PC-3 (cell line): ENCODE results near the gene UBE2H. TPM values are rescaled to one million over a fixed set of nuclear protein-coding genes. Genes with fewer than 3 reads are reported as not detected.

Experiments used
- ATAC-seq: fragments of 200-7000 bp; cut with Tn5 transposase; 2 replicates; pipeline ENCODE4 v1.9.1; 2020; ENCODE audit warnings: mild to moderate bottlenecking, moderate library complexity
- BruUV-seq: library from RNA; stranded (reverse); fragments of 400-500 nt; replicated peaks from 2 replicates; lab custom pipeline; 2021; lab: Mats Ljungman, UMichigan
- CTCF ChIA-PET: fragments of 300-600 bp; sonication (Branson Sonifier 250); formaldehyde crosslinking; loops from one replicate; lab custom pipeline; 2022; ENCODE audit warnings: antibody characterized with exemption; lab: Charles Lee
- POLR2A ChIA-PET: fragments of 300-600 bp; sonication (Branson Sonifier 250); formaldehyde crosslinking; loops from one replicate; lab custom pipeline; 2022; ENCODE audit warnings: antibody characterized with exemption; ENCODE audit not compliant: unreplicated experiment; lab: Charles Lee
- DNase-seq: peaks from one replicate; pipeline ENCODE4 v3.0.0-alpha.2; 2015
- H2AFZ ChIP-seq: fragments of 300-600 bp; sonication (generic); 2 replicates; pipeline ENCODE4 v1.6.0; 2016; ENCODE audit warnings: antibody characterized with exemption, low read length
- H3F3A ChIP-seq: fragments of 300-600 bp; sonication (generic); one replicate; pipeline ENCODE4 v1.6.0; 2017; ENCODE audit warnings: antibody characterized with exemption, low read length, control low read depth, mild to moderate bottlenecking; ENCODE audit not compliant: unreplicated experiment
- H3K27ac ChIP-seq: fragments of 300-600 bp; sonication (generic); 2 replicates; pipeline ENCODE4 v1.5.1; 2016; ENCODE audit warnings: mild to moderate bottlenecking, low read length
- H3K27me3 ChIP-seq: fragments of 300-600 bp; sonication (generic); 2 replicates; pipeline ENCODE4 v1.6.1; 2016; ENCODE audit warnings: low read length, mixed read lengths
- H3K36me3 ChIP-seq: fragments of 300-600 bp; sonication (generic); 2 replicates; pipeline ENCODE4 v1.6.1; 2016; ENCODE audit warnings: low read depth, mixed run types, low read length, mixed read lengths
- H3K4me1 ChIP-seq: fragments of 300-600 bp; sonication (generic); 2 replicates; pipeline ENCODE4 v1.5.1; 2016; ENCODE audit warnings: low read length; ENCODE audit not compliant: insufficient read depth
- H3K4me2 ChIP-seq: fragments of 300-600 bp; sonication (generic); 2 replicates; pipeline ENCODE4 v1.6.0; 2016; ENCODE audit warnings: low read length
- H3K4me3 ChIP-seq: fragments of 300-600 bp; sonication (generic); 2 replicates; pipeline ENCODE4 v1.5.1; 2016; ENCODE audit warnings: mild to moderate bottlenecking, low read length, mixed read lengths
- H3K79me2 ChIP-seq: fragments of 300-600 bp; sonication (generic); 2 replicates; pipeline ENCODE4 v1.6.1; 2017; ENCODE audit warnings: low read length, mixed read lengths
- H3K9ac ChIP-seq: fragments of 300-600 bp; sonication (generic); 2 replicates; pipeline ENCODE4 v1.6.0; 2016; ENCODE audit warnings: mild to moderate bottlenecking, low read length
- H3K9me2 ChIP-seq: fragments of 300-600 bp; sonication (generic); replicated peaks from 2 replicates; pipeline ENCODE4 v1.6.1; 2016; ENCODE audit warnings: mixed run types, low read length, mixed read lengths
- H3K9me3 ChIP-seq: fragments of 300-600 bp; sonication (generic); 2 replicates; pipeline ENCODE4 v1.6.1; 2016; ENCODE audit warnings: low read length, mixed read lengths
- H4K20me1 ChIP-seq: fragments of 300-600 bp; sonication (generic); 2 replicates; pipeline ENCODE4 v1.6.1; 2016; ENCODE audit warnings: low read length, mixed read lengths
- EZH2 ChIP-seq: fragments of 300-600 bp; sonication (generic); IDR thresholded peaks from one replicate; pipeline ENCODE4 v1.6.1; 2017; ENCODE audit warnings: antibody characterized with exemption, mild to moderate bottlenecking, low read length; ENCODE audit not compliant: unreplicated experiment
- EZH2phosphoT487 ChIP-seq: fragments of 300-600 bp; sonication (generic); IDR thresholded peaks from 2 replicates; pipeline ENCODE4 v1.6.1; 2018; ENCODE audit warnings: mild to moderate bottlenecking, antibody characterized with exemption, low read length, borderline replicate concordance
- intact Hi-C: fragments of 100-400 bp; cut with micrococcal nuclease; formaldehyde crosslinking; loops from 2 replicates; pipeline ENCODE4 v1.9.0; 2023
- total RNA-seq: library from RNA; depleted of rRNA; stranded (reverse); fragments of >200 nt; gene quantifications from 2 replicates; pipeline ENCODE4 v1.2.3, GENCODE V29; 2014
- TF ChIP-seq, protein P1 (sequence below): fragments of 300-600 bp; sonication (generic); conservative IDR thresholded peaks from 2 replicates; pipeline ENCODE4 v1.5.1; 2017; ENCODE audit warnings: antibody characterized with exemption, low read depth, mild to moderate bottlenecking, low read length

UBE2H gene
- total RNA-seq, 1 experiment from 2014 or later, result 62.5 TPM

DNA sequence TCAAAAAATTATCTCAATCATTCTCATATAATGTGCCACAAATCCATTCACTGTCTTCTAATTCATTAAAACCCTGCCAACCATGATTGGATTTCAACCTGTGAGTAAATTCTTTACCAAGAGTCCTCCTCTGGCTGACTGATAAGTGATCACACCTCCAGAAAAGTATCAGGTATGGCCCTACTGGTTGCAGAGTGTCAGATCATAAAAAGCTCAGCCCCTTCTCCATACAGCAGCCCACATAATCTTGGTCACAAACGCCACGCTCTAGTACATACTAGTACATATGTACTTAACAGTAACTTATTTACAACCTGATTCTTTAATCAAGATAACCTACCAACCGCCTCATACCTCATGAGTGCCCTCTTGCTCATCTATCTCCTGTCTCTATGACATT is 26.1 kb downstream of the UBE2H start:
- H2AFZ ChIP-seq, result no peak overlapping the region
- H3K36me3 ChIP-seq, result no peaks in the 10 kb centered on the region; the same call in 1 of the 2 replicates
- CTCF ChIA-PET, result no interaction called here
- ATAC-seq (no peak), DNase-seq (no peak)
- H3K27ac ChIP-seq, result no peak overlapping the region
- intact Hi-C loops, result no loop called here
- no peaks in the 10 kb centered on the region for H3F3A ChIP-seq
- H3K4me2 ChIP-seq, result no peak overlapping the region
- H3K9ac ChIP-seq, result no peak overlapping the region
- peaks cover 14% of the 10 kb centered on the region for H3K4me1 ChIP-seq
- no peak for TF ChIP-seq EZH2phosphoT487
- no peak for TF ChIP-seq EZH2
- TF ChIP-seq, protein P1, sequence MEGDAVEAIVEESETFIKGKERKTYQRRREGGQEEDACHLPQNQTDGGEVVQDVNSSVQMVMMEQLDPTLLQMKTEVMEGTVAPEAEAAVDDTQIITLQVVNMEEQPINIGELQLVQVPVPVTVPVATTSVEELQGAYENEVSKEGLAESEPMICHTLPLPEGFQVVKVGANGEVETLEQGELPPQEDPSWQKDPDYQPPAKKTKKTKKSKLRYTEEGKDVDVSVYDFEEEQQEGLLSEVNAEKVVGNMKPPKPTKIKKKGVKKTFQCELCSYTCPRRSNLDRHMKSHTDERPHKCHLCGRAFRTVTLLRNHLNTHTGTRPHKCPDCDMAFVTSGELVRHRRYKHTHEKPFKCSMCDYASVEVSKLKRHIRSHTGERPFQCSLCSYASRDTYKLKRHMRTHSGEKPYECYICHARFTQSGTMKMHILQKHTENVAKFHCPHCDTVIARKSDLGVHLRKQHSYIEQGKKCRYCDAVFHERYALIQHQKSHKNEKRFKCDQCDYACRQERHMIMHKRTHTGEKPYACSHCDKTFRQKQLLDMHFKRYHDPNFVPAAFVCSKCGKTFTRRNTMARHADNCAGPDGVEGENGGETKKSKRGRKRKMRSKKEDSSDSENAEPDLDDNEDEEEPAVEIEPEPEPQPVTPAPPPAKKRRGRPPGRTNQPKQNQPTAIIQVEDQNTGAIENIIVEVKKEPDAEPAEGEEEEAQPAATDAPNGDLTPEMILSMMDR, result no peak
- H3K9me3 ChIP-seq, result no peaks in the 10 kb centered on the region
- no peaks in the 10 kb centered on the region for H3K9me2 ChIP-seq
- BruUV-seq, result no TSS peak
- H3K4me3 ChIP-seq, result no peak overlapping the region
- POLR2A ChIA-PET, result no interaction called here
- peaks cover 25% of the 10 kb centered on the region for H3K79me2 ChIP-seq
- H3K27me3 ChIP-seq, result no peaks in the 10 kb centered on the region
- peaks cover 4% of the 10 kb centered on the region; the same call in 1 of the 2 replicates for H4K20me1 ChIP-seq

DNA sequence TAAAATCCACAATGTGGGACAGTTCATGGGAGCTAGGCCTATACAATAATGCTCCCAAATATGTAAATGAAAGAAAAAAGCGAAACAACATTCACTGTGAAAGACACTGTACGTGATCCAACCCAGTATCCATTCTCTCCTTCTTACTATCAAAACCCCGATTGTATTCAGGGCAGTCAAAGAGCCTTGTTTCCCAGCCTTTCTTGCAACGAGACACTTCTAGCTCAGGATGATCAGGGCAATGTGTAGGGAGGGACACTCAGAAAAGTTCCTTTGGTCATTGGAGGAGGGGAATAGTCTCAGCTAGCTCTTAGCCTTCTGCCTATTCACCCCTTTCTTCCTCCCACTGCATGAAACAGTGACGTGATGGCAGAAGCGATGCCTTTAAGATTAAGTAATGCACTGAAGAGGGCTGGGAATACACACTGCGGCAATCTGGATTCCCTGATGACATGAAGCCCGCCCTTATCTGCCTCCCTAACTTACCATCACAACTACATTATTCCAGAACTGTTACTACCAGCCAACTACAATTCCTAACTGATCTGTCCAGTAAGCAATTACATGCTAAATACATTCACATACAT is 27.3 kb downstream of the UBE2H start:
- Histone ChIP-seq H3K36me3 (no peaks in the 10 kb centered on the region; the same call in 1 of the 2 replicates), H3K4me2 (no peak overlapping the region), H3K4me1 (peaks cover 14% of the 10 kb centered on the region), H3K27me3 (no peaks in the 10 kb centered on the region), H3K4me3 (no peak overlapping the region), H3K9ac (no peak overlapping the region), H3K9me3 (no peaks in the 10 kb centered on the region), H2AFZ (no peak overlapping the region), H3F3A (no peaks in the 10 kb centered on the region), H4K20me1 (peaks cover 4% of the 10 kb centered on the region; the same call in 1 of the 2 replicates), H3K27ac (no peak overlapping the region), H3K79me2 (peaks cover 25% of the 10 kb centered on the region), H3K9me2 (no peaks in the 10 kb centered on the region)
- intact Hi-C loops, result no loop called here
- DNase-seq (no peak), ATAC-seq (no peak)
- TF ChIP-seq, protein P1, result no peak
- TF ChIP-seq EZH2phosphoT487 (no peak), EZH2 (no peak)
- CTCF ChIA-PET, result no interaction called here
- BruUV-seq, result no TSS peak
- POLR2A ChIA-PET, result no interaction called here

GRCh38 chr7:129924602-129925001 is 28.2 kb downstream of the UBE2H start:
- Histone ChIP-seq H3K27me3 (no peaks in the 10 kb centered on the region), H3K36me3 (no peaks in the 10 kb centered on the region; the same call in 1 of the 2 replicates), H3K79me2 (peaks cover 22% of the 10 kb centered on the region), H3K4me1 (peaks cover 14% of the 10 kb centered on the region), H3K9me2 (no peaks in the 10 kb centered on the region), H3K9ac (no peak overlapping the region), H3K27ac (no peak overlapping the region), H2AFZ (no peak overlapping the region), H4K20me1 (peaks cover 4% of the 10 kb centered on the region; the same call in 1 of the 2 replicates), H3K4me2 (no peak overlapping the region), H3F3A (no peaks in the 10 kb centered on the region), H3K4me3 (no peak overlapping the region), H3K9me3 (no peaks in the 10 kb centered on the region)
- CTCF ChIA-PET, result no interaction called here
- POLR2A ChIA-PET, result no interaction called here
- no TSS peak for BruUV-seq
- ATAC-seq (no peak), DNase-seq (no peak)
- intact Hi-C loops, result no loop called here
- TF ChIP-seq EZH2phosphoT487 (no peak), EZH2 (no peak)
- TF ChIP-seq, protein P1, result no peak
